ENCODE results near the gene NYNRIN.

The NYNRIN gene

GRCh38 chr14:24463884-24464785 is 65.3 kb downstream of the NYNRIN start:
- no peak for DNase-seq

- no peak for DNase-seq
Measured at GRCh38 chr14:24465368-24465767, 66.6 kb downstream of the NYNRIN start.

GRCh38 chr14:24465805-24466204 is 67.0 kb downstream of the NYNRIN start:
- DNase-seq = no peak

Measured in NCI-H187 treated with DMSO at 0.1 percent for 48 hours (cell line).